GM19467 (cell line): ENCODE results near the gene PLSCR2.
"Not testable (repeated sequence)": the region's sequence is repeated elsewhere in the genome, so short reads cannot be mapped to it uniquely, and the experiment has no call there.

ENCODE experiments used
- ATAC-seq: cut with Tn5 transposase; IDR thresholded peaks from one replicate; pipeline ENCODE4 v1.9.1; 2021; ENCODE audit warnings: mild to moderate bottlenecking, moderate library complexity; ENCODE audit not compliant: unreplicated experiment

The PLSCR2 gene

DNA sequence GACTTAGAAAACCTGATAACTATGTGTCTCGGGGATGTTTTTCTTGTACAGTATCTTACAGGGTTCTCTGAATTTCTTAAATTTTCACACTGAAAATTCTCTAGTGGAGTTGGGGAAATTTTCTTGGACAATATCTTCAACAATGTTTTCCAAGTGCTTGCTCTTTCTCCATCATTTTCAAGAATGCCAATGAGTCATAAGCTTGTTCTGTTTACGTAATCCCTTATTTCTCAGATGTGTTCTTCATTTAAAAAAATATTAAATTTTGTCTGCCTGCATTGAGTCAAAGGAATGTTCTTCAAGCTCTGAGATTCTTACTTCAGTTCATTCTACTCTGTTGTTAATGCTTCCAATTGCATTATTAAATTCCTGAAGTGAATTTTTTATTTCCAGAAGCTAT lies 21.9 kb upstream of the PLSCR2 start:
- no peak for ATAC-seq

DNA sequence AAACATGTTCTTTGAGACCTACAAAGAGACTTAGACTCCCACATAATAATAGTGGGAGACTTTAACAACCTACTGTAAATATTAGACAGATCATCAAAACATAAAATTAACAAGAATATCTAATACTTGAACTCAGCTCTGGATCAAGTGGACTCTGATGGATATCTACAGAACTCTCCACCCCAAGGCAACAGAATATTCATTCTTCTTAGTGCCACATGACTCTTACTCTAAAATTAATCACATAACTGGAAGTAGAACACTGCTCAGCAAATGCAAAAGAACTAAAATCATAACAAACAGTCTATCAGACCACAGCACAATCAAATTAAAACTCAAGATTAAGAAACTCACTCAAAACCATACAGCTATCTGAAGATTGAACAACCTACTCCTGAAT lies 15.9 kb upstream of the PLSCR2 start:
- no peak for ATAC-seq

DNA sequence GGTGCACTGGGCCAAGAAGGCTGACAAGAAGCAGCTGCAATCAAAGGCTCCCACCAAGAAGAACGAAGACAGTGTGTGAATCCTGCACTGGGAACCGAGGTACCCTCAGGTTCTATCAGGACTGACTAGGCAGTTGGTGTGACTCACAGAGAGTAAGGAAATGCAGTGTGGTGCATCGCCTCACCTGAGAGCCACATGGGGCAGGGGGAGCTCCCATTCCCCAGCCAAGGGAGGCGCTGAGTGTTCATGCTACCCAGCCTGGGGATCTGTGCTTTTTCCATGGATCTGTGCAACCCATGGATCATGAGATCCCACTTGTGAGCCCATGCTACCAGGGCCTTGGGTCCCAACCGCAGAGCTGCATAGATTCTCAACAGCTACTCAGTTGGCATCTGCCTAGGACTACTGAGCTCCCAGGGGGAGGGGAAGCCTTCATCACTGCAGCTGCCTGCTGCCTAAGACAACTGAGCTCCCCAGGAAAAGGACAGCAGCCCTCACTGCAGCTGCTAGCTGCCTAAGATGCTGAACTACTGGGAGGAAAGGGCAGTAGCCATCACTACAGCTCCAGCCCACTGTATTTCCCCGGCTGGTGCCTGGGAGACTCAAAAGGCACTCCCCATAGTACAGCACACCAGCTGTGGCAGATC lies 6.9 kb upstream of the PLSCR2 start:
- no peak for ATAC-seq

DNA sequence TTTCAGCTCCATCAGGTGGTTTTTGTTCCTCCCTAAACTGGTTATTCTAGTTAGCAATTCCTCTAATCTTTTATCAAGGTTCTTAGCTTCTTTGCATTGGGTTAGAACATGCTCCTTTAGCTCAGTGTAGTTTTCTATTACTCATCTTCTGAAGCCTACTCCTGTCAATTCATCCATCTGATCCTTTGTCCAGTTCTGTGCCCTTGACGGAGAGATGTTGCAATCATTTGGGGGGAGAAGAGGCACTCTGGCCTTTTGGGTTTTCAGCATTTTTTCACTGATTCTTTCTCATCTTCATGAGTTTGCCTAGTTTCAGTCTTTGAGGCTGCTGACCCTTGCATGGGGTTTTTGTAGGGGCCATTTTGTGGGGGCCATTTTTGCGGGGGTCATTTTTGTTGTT lies 5.6 kb upstream of the PLSCR2 start:
- not testable (repeated sequence) for ATAC-seq

DNA sequence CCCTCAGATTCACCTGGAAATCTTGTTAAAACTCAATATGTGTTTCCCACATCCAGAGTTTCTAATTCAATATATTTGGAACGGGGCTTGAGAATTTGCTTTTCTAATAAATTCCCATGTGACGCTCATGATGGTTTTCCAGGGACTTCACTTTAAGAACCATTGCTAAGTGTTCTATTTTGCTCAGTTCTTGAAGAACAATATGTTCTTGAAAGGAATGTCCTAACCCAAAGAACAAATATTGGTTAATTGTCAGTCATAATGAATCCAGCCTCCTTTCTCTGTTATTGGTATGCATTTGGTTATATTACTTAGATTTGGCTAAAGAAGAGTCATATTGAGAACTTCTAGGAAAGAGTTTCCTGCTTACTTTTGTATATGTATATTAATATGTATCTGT lies 4.4 kb upstream of the PLSCR2 start:
- ATAC-seq, result no peak

DNA sequence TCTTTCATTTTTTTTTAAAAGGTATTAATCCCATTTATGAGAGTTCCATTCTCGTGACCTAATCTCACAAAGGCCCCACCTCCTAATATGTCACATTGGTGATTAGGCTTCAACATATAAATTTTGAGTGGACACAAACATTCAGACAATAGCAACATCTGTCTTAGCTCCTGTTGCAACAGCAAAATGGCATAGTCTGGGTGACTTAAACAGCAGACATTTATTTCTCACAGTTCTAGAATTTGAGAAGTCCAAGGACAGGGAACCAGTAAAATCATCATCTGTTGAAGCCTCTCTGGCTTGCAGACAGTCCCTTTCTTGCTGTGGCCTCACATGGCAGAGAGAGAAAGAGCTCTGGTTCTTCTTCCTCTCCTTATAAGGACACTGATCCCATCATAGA lies 3.2 kb upstream of the PLSCR2 start:
- no peak for ATAC-seq

DNA sequence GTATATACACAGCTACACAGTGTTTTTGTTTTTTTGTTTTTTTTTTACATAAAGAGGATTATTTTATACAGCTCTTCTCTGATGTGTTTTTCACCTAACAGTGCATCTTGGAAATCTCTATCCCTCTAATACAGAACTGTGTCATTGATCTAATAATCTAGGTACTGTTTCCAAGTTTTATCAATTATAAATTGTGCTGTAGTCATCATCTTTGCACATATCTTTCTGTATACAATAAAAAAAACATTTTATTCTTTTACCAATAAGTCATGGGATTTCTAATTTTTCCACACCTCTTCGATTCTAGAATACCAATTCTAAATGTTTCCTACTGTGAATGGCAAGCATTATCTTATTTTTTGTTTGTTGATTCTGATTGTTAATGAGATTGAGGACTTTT lies 1.7 kb upstream of the PLSCR2 start:
- no peak for ATAC-seq

DNA sequence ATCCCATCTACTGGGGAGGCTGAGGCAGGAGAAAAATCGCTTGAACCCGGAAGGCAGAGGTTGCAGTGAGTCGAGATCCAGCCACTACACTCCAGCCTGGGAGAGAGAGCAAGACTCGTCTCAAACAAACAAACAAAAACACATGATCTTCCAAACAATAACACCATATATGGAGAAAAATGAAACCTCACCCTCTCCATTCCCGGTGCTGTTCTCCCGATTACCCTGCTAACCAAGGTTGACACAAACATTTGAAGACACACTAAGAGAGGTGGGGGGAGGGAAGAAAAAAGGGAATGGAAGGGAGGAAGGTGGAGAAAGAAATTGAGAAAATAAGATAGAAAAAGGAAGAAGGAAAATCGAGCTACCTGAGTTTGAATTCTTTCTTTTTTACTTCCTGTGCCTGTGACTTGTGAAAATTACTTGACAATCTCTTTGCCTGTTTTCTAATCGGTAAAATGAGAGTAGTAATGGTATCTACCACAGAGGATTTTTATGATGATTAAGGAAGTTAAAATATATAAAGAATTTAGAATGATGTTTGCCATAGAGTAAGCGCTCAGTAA lies 1.1 kb upstream of the PLSCR2 start:
- no peak for ATAC-seq

DNA sequence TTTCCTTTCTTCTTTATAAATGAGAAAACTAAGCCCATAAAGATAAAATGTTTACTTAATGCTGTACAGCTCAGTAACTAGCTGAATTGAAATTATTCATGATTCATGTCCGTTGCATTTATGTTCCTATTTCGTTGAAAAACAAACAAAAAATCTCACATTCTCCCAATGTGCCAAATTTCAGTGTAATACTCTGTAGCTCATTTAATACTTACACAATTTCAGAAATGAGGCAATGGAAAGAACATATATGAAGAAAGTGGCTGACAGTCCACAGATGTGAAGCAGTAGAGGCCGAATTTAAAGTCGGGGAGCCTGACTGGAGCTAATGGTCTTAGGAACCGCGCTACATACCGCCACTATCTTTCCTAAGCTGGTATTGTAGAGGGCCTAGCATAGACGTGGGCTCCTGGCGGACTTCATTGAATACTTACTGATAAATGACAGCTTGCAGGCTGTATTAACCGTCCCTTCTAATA lies 651 bp downstream of the PLSCR2 start:
- ATAC-seq, result no peak

DNA sequence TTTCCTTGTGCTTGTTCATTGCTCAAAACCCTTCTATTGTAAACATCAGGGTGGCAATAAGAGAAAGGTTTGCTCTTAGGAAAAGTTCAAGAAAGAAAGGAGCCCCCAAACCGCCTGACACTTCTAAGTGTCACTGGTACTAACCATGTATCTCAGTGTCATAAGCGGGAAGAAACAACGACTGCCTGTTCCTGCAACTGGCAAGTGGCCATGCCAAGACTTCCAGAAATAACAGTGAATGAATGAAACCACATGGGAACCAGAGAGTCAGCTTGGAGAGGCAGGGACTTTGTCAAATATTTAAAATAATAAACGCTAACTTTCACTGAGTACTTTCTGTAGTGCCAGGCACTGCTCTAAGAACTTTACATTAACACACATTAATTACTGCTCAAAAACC lies 1.1 kb downstream of the PLSCR2 start:
- ATAC-seq, result no peak

DNA sequence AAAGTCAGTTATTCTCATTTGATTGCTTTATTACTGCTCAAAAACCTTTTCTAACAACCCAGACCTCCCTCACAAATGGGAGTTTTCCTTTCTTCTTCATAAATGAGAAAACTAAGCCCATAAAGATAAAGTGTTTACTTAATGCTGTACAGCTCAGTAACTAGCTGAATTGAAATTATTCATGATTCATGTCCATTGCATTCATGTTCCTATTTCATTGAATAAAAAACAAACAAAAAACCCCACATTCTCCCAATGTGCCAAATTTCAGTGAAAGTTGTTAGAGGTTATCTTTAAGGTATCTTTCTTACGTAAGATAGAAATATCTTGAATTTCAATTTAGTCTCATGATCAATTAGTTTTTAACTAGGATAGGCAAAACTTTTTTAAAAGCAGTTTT lies 2.8 kb downstream of the PLSCR2 start:
- no peak for ATAC-seq

DNA sequence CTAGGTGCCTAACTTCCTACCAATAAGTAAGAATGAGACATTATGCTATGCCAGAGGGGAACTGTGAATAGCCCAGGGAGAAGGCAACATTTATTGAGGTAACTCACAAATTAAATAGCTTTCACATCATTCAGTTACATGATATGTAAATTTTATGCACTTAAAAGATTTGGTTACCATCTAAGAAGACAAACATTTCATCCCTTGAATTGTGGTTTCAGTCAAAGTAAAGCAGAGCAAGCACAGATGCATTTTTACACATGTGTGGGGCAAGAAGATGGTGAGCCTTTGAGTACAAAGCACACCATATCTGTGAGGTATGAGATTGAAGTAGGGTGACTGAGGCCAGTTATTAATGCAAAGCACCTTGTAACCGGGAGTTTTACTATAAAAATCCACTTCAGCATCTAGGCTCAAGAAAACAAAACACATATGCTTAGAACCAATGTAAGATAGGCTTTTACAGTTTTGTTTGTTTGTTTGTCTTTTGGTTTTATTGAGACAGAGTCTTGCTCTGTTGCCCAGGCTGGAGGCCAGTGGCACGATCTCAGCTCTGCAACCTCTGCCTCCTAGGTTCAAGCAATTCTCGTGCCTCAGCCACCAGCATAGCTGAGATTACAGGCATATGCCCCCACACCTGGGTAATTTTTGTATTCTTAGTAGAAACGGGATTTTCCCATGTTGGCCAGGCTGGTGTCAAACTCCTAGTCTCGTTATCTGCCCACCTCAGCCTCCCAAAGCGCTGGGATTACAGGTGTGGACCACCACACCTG lies 3.5 kb downstream of the PLSCR2 start:
- no peak for ATAC-seq

DNA sequence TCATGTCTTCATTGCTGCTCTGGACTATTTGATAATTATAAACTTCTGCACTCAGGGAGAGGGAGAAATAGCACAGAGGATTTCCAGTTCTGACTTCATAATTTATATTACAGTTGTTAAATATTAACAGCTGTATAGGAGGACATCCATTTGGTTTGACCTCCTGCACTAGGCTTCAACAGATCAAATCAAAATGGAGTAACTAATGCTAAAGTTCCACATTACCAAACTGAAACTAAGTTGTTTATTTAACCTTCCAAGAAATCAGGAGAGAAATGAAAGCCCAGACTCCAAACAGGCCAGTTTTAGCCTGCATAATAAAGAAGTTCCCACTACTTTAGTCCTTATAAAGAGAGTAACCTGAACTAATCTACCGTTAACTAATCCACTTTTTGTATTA lies 4.6 kb downstream of the PLSCR2 start:
- no peak for ATAC-seq

DNA sequence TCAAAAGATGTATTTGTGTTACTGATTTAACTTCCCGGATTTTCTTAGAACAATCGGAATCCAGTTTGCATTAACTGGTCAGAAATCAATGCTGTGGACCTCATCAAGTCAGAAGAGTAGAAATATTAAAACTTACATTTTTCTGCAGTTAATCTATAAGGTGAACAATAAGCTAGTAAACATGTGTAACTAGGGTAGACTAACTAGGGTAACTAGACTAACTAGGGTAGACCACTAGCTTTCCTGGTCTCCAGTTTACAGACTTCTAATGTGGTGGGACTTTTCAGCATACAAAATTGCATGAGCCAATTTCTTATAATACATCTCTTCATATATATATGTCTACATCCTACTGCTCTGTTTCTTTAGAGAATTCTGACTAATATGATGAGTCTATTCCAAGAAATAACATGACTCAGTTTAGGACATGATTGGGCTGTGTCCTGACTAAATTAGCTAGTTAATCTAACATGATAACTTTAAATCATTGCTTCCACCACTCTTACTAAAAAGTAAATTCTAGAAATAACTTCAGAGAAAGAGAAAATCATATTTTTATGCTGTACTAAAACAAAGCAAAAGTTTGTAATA lies 5.3 kb downstream of the PLSCR2 start:
- no peak for ATAC-seq

DNA sequence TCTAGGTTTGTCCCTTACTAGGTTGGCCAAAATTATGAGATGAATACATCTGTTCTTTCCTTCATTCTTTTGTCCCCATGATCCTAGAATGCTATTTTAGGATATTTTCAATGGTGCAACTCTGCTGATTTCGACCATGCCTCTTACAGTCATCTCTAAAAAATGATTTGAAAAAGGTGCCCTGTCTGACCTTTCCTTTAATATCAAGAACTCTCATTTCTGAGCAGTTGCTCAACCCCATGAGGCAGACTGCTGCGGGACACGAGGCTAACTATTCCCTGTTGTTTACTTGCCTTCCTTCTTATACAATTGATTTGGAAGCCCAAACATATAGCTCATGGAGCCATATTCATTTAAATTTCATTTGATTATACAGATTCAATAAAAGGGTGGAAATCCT lies 14.6 kb downstream of the PLSCR2 start:
- ATAC-seq, result no peak

DNA sequence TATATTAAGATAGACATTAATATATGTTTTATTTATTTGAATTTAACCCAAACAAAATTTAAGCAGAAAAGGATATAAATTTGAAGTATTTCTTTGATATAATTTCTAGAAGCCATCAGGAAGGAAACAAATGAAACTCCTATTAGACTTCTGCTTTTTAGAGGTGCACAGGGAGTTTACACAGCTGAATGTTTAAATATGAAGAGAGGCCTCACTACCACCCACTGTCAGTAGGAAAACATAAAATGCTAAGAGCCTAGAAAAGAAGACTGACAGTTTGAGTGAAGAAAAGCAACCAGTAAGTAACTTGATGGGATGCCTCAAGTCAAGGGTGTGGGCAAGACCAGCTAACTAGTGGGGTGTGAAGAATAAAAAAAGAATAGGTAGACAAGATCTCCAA lies 19.7 kb downstream of the PLSCR2 start:
- no peak for ATAC-seq

DNA sequence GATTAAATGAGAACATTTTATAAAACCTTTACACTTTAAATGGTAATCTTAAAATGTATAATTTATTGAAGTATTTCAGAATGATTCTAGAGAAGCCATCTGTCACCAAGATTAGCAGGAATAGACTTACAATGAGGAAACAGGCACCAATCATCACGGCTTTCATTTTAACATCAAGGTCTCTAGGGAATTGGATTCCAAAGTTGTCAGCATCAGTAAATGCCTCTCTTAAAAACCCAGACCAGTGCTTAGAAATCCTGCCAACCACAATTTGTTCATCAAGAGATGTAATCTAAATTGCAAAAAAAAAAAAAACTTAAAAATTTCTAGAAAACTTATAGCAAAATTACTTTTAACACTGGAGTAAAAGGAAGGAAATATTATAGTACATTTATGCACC lies 20.3 kb downstream of the PLSCR2 start:
- no peak for ATAC-seq

DNA sequence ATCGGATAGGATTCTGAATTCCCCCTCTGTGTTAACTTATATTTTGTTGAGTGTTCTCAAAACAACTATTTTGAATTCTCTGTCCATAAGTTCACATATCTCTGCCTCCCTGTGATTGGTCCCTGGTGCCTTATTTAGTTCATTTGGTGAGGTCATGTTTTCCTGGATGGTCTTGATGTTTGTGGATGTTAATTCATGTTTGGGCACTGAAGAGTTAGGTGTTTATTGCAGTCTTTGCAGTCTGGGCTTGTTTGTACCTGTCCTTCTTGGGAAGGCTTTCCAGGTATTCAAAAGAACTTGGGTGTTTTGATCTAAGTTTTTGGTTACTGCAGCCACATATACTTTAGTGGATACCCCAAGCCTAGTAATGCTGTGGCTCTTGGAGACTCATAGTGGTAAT lies 23.3 kb downstream of the PLSCR2 start:
- ATAC-seq, result no peak

DNA sequence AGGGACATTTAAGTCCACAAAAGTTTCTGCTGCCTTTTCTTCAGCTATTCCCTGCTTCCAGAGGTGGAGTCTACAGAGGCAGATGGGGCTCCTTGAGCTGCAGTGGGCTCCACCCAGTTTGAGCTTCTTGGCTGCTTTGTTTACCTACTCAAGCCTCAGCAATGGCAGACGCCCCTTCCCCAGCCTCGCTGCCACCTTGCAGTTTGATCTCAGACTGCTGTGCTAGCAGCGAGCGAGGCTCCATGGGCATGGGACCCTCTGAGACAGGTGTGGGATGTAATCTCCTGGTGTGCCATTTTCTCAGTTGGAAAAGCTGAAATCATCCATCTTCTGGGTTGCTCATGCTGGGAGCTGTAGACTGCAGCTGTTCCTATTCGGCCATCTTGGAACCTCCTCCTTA lies 29.1 kb downstream of the PLSCR2 start:
- ATAC-seq, result not testable (repeated sequence)

DNA sequence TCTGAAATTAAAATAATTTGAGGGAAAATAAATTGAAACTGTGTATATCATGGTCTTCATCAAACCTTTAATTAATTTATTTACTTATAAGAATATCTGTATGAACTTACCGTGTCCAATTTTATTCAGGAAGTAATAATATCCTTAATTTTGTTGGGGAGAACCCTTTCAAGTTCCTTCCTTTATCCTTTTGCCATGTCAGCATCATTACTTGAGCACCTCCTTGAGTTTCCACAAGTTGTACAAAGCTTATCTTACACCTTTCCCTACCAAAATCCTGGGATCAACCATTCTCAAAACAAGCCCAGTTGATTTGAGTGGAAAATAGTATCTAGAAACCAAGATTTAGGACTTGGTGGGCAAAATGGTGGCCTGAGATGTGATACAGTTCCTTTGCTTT lies 37.3 kb downstream of the PLSCR2 start:
- ATAC-seq, result no peak

DNA sequence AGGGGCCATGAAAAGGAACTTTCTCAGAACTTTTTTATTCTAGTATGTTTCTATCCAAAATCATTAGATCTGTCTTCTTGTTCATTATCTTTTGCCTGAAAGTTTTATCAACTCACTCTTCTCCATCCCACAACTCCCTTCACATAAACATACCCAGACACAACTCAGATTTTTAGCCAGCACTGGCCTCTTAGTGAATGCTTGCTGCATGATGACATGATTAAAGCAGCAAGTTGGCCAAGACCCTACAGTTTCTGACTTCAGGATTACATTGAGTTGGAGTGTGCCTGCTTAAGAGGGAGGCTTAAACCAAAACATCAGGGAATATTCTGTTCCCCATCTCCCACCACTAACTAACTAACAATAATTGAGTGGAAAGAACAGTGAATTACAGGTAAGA lies 38.1 kb downstream of the PLSCR2 start:
- ATAC-seq, result no peak

DNA sequence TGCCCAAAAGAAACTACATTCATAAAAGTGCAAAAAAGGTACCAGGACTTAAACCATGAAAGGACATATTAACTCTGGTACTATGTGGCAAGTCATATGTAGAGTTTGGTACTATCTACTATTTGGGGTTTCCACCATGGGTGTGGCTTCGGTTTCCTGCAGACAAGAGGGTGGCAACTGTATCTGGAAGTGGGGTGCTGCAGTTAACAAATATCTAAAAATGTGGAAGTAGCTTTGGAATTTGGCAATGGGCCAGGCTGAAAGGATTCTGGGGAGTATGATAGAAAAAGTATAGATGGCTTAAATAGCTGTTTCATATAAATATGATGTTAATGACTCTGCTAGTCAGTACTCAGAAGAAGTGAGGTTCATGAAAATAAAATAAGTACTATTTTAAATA lies 44.0 kb downstream of the PLSCR2 start:
- no peak for ATAC-seq
